ENCODE results near the gene FEZF2. TPM values are rescaled to one million over a fixed set of nuclear protein-coding genes. Genes with fewer than 3 reads are reported as not detected.

FEZF2 gene
- total RNA-seq, 1 experiment from 2014 or later: not detected

DNA sequence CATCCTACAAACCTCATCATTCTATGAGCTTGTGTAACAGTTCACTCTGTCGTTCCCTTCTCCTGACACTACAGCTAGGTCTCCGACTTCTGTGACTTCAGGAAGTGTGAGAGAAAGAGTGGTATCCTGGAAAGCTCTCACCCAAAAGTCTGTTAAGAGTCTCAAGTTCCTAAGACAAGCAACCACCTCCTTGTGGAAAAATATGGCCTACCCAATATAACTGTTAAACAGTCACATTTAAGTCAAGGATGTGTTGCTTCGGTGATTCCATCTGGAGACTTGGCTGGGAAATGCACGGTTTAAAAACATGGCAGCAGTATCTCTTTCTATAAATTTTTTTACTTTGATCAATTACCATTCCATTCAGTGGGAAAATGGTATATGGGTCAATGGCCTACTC lies 13.8 kb downstream of the FEZF2 start:
- POLR2A ChIA-PET: no interaction called here
- Mint-ChIP-seq H3K4me3 (no peak overlapping the region), H3K36me3 (no peaks in the 10 kb centered on the region), H3K27me3 (ENCODE audit: low read depth) (peaks cover 22% of the 10 kb centered on the region), H3K9me3 (peaks cover 6% of the 10 kb centered on the region), H3K4me1 (0 out of 2 replicates have a peak, but pooled peaks cover under 1% of the 10 kb centered on the region), H3K27ac (no peak overlapping the region)
- no peak for ATAC-seq
- DNase-seq (ENCODE audit: low spot score): no peak
- CTCF ChIA-PET: interaction anchor here (1.0 to 1.4 kb wide), 3 partner anchors 8 to 27 kb away, joined by 3 to 4 read pairs (median 4); no protein-coding TSS in a partner anchor
- TF ChIP-seq RORB (CRISPR knock-in tag; IDR thresholded peaks at IDR 0.05): no peak
- TF ChIP-seq CREB1 (CRISPR knock-in tag; IDR thresholded peaks at IDR 0.05): no peak
- no peak for TF ChIP-seq ZNF138 (CRISPR knock-in tag; conservative IDR thresholded peaks at IDR 0.05)
- no peak for TF ChIP-seq TEAD4 (CRISPR knock-in tag; IDR thresholded peaks at IDR 0.05)
- TF ChIP-seq FOXK1 (CRISPR knock-in tag; IDR thresholded peaks at IDR 0.05): no peak
- no peak for TF ChIP-seq ETV6 (CRISPR knock-in tag; IDR thresholded peaks at IDR 0.05)
- TF ChIP-seq, protein P1, sequence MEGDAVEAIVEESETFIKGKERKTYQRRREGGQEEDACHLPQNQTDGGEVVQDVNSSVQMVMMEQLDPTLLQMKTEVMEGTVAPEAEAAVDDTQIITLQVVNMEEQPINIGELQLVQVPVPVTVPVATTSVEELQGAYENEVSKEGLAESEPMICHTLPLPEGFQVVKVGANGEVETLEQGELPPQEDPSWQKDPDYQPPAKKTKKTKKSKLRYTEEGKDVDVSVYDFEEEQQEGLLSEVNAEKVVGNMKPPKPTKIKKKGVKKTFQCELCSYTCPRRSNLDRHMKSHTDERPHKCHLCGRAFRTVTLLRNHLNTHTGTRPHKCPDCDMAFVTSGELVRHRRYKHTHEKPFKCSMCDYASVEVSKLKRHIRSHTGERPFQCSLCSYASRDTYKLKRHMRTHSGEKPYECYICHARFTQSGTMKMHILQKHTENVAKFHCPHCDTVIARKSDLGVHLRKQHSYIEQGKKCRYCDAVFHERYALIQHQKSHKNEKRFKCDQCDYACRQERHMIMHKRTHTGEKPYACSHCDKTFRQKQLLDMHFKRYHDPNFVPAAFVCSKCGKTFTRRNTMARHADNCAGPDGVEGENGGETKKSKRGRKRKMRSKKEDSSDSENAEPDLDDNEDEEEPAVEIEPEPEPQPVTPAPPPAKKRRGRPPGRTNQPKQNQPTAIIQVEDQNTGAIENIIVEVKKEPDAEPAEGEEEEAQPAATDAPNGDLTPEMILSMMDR (IDR thresholded peaks at IDR 0.05): no peak
- no peak for TF ChIP-seq ZBTB21 (CRISPR knock-in tag; IDR thresholded peaks at IDR 0.05; ENCODE audit: borderline replicate concordance)
- TF ChIP-seq SOX15 (CRISPR knock-in tag; IDR thresholded peaks at IDR 0.05): no peak
- no peak for TF ChIP-seq ZNF263 (CRISPR knock-in tag; IDR thresholded peaks at IDR 0.05; ENCODE audit: low read depth)
- TF ChIP-seq, protein P2, sequence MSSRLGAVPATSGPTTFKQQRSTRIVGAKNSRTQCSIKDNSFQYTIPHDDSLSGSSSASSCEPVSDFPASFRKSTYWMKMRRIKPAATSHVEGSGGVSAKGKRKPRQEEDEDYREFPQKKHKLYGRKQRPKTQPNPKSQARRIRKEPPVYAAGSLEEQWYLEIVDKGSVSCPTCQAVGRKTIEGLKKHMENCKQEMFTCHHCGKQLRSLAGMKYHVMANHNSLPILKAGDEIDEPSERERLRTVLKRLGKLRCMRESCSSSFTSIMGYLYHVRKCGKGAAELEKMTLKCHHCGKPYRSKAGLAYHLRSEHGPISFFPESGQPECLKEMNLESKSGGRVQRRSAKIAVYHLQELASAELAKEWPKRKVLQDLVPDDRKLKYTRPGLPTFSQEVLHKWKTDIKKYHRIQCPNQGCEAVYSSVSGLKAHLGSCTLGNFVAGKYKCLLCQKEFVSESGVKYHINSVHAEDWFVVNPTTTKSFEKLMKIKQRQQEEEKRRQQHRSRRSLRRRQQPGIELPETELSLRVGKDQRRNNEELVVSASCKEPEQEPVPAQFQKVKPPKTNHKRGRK (CRISPR knock-in tag; IDR thresholded peaks at IDR 0.05; ENCODE audit: borderline replicate concordance): no peak
- TF ChIP-seq, protein P3, sequence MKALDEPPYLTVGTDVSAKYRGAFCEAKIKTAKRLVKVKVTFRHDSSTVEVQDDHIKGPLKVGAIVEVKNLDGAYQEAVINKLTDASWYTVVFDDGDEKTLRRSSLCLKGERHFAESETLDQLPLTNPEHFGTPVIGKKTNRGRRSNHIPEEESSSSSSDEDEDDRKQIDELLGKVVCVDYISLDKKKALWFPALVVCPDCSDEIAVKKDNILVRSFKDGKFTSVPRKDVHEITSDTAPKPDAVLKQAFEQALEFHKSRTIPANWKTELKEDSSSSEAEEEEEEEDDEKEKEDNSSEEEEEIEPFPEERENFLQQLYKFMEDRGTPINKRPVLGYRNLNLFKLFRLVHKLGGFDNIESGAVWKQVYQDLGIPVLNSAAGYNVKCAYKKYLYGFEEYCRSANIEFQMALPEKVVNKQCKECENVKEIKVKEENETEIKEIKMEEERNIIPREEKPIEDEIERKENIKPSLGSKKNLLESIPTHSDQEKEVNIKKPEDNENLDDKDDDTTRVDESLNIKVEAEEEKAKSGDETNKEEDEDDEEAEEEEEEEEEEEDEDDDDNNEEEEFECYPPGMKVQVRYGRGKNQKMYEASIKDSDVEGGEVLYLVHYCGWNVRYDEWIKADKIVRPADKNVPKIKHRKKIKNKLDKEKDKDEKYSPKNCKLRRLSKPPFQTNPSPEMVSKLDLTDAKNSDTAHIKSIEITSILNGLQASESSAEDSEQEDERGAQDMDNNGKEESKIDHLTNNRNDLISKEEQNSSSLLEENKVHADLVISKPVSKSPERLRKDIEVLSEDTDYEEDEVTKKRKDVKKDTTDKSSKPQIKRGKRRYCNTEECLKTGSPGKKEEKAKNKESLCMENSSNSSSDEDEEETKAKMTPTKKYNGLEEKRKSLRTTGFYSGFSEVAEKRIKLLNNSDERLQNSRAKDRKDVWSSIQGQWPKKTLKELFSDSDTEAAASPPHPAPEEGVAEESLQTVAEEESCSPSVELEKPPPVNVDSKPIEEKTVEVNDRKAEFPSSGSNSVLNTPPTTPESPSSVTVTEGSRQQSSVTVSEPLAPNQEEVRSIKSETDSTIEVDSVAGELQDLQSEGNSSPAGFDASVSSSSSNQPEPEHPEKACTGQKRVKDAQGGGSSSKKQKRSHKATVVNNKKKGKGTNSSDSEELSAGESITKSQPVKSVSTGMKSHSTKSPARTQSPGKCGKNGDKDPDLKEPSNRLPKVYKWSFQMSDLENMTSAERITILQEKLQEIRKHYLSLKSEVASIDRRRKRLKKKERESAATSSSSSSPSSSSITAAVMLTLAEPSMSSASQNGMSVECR (CRISPR knock-in tag; IDR thresholded peaks at IDR 0.05; ENCODE audit: borderline replicate concordance): no peak
- TF ChIP-seq, protein P4, sequence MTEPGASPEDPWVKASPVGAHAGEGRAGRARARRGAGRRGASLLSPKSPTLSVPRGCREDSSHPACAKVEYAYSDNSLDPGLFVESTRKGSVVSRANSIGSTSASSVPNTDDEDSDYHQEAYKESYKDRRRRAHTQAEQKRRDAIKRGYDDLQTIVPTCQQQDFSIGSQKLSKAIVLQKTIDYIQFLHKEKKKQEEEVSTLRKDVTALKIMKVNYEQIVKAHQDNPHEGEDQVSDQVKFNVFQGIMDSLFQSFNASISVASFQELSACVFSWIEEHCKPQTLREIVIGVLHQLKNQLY (CRISPR knock-in tag; IDR thresholded peaks at IDR 0.05): no peak

DNA sequence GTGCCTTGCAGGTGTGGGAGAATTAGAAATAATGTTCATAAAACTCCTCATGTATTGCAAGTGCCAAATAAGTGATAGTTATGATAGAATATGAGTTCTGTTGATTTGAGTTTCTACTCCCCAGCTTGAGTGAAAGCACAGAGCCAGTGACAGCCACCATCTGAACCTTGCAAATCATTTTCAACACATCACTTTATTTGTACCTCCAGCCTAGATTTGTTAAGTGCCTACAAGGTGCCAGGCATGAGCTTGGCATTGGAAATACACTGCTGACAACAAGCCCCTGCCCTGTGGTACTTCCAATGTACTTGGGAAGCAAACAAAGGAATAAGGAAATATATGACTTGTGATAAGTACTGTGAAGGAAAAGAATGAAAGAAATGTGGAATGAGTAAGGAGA lies 17.0 kb downstream of the FEZF2 start:
- no peak overlapping the region for H3K27ac Mint-ChIP-seq
- no peaks in the 10 kb centered on the region for H3K36me3 Mint-ChIP-seq
- H3K9me3 Mint-ChIP-seq: no peaks in the 10 kb centered on the region
- ChIA-PET CTCF (interaction anchor here (0.8 to 1.7 kb wide), 2 partner anchors 12 to 202 kb away, joined by 3 to 8 read pairs; no protein-coding TSS in a partner anchor), POLR2A (no interaction called here)
- H3K4me1 Mint-ChIP-seq: no peaks in the 10 kb centered on the region
- H3K4me3 Mint-ChIP-seq: no peak overlapping the region
- no peak for TF ChIP-seq RELA (CRISPR knock-in tag; IDR thresholded peaks at IDR 0.05; ENCODE audit: borderline replicate concordance)
- TF ChIP-seq, protein P5, sequence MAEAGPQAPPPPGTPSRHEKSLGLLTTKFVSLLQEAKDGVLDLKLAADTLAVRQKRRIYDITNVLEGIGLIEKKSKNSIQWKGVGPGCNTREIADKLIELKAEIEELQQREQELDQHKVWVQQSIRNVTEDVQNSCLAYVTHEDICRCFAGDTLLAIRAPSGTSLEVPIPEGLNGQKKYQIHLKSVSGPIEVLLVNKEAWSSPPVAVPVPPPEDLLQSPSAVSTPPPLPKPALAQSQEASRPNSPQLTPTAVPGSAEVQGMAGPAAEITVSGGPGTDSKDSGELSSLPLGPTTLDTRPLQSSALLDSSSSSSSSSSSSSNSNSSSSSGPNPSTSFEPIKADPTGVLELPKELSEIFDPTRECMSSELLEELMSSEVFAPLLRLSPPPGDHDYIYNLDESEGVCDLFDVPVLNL (CRISPR knock-in tag; IDR thresholded peaks at IDR 0.05; ENCODE audit: borderline replicate concordance, low read depth): no peak
- DNase-seq (ENCODE audit: low spot score) (no peak), ATAC-seq (no peak)
- H3K27me3 Mint-ChIP-seq (ENCODE audit: low read depth): peaks cover 5% of the 10 kb centered on the region

All from WTC11 (cell line).